Thoracic aorta (tissue), 2 donors: ENCODE results near the gene COL25A1. TPM values are rescaled to one million over a fixed set of nuclear protein-coding genes. Genes with fewer than 3 reads are reported as not detected.
"Not testable (repeated sequence)": the region's sequence is repeated elsewhere in the genome, so short reads cannot be mapped to it uniquely, and the experiment has no call there.

Experiments used
- ATAC-seq: fragments of 150-250 bp; one replicate; pipeline ENCODE4 v1.8.0; 2017; ENCODE audit warnings: low read depth; ENCODE audit not compliant: insufficient number of reproducible peaks, low FRiP score
- DNase-seq: peaks from one replicate; pipeline ENCODE4 v3.0.0-alpha.2; 2020; ENCODE audit warnings: low spot score
- H3K27ac ChIP-seq, 2 donors: fragments of 200-600 bp; sonication (generic); 1 replicate in 1 of 2; 2 replicates in 1 of 2; pipeline ENCODE4 v1.5.1; 2016; ENCODE audit warnings: mild to moderate bottlenecking in 2 of 2, moderate library complexity in 2 of 2
- H3K27me3 ChIP-seq: fragments of 200-600 bp; sonication (generic); replicated peaks from 2 replicates; pipeline ENCODE4 v1.6.0; 2016; ENCODE audit warnings: mild to moderate bottlenecking; ENCODE audit not compliant: insufficient read depth
- H3K36me3 ChIP-seq: fragments of 200-600 bp; sonication (generic); one replicate; pipeline ENCODE4 v1.5.1; 2016
- H3K4me1 ChIP-seq, 2 donors: fragments of 200-600 bp; sonication (generic); 1 replicate in 1 of 2; 2 replicates in 1 of 2; pipeline versions ENCODE4 v1.5.1 to v1.6.0; 2016; ENCODE audit warnings: low read depth in 2 of 2, mild to moderate bottlenecking in 1 of 2; ENCODE audit not compliant: control insufficient read depth in 1 of 2
- H3K4me3 ChIP-seq: fragments of 200-600 bp; sonication (generic); 2 replicates; pipeline ENCODE4 v1.5.1; 2016; ENCODE audit warnings: mild to moderate bottlenecking
- H3K9me3 ChIP-seq: fragments of 200-600 bp; sonication (generic); 2 replicates; pipeline ENCODE4 v1.5.1; 2016
- total RNA-seq, 2 donors: library from RNA; depleted of rRNA; stranded (reverse); fragments of >200 nt; gene quantifications; one replicate each; pipeline versions ENCODE4 v1.1.0 to v1.2.3, GENCODE V29; 2016
- TF ChIP-seq, protein P1 (sequence below): fragments of 200-600 bp; sonication (generic); IDR thresholded peaks from one replicate; pipeline ENCODE4 v1.5.1; 2019; ENCODE audit warnings: antibody characterized with exemption

Gene COL25A1
- total RNA-seq, 2 donors from 2014 or later, result 0.42 to 0.81 TPM

- H3K4me3 ChIP-seq, result no peak overlapping the region
- no peaks in the 10 kb centered on the region for H3K4me1 ChIP-seq
- TF ChIP-seq, protein P1, sequence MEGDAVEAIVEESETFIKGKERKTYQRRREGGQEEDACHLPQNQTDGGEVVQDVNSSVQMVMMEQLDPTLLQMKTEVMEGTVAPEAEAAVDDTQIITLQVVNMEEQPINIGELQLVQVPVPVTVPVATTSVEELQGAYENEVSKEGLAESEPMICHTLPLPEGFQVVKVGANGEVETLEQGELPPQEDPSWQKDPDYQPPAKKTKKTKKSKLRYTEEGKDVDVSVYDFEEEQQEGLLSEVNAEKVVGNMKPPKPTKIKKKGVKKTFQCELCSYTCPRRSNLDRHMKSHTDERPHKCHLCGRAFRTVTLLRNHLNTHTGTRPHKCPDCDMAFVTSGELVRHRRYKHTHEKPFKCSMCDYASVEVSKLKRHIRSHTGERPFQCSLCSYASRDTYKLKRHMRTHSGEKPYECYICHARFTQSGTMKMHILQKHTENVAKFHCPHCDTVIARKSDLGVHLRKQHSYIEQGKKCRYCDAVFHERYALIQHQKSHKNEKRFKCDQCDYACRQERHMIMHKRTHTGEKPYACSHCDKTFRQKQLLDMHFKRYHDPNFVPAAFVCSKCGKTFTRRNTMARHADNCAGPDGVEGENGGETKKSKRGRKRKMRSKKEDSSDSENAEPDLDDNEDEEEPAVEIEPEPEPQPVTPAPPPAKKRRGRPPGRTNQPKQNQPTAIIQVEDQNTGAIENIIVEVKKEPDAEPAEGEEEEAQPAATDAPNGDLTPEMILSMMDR, result no peak
- H3K36me3 ChIP-seq, result no peaks in the 10 kb centered on the region
- H3K27ac ChIP-seq, result no peak overlapping the region
- DNase-seq, result no peak
- no peak for ATAC-seq
- no peaks in the 10 kb centered on the region for H3K27me3 ChIP-seq
- no peaks in the 10 kb centered on the region for H3K9me3 ChIP-seq
Observed at GRCh38 chr4:109029987-109030386, 272.5 kb downstream of the COL25A1 start.

- Histone ChIP-seq H3K9me3 (peaks cover 1% of the 10 kb centered on the region), H3K27me3 (no peaks in the 10 kb centered on the region), H3K27ac (no peak overlapping the region), H3K4me3 (no peak overlapping the region), H3K4me1 (no peaks in the 10 kb centered on the region), H3K36me3 (no peaks in the 10 kb centered on the region)
- ATAC-seq, result no peak
- TF ChIP-seq, protein P1, result no peak
- DNase-seq, result no peak
Observed at GRCh38 chr4:109027016-109027500, 275.4 kb downstream of the COL25A1 start.

DNA sequence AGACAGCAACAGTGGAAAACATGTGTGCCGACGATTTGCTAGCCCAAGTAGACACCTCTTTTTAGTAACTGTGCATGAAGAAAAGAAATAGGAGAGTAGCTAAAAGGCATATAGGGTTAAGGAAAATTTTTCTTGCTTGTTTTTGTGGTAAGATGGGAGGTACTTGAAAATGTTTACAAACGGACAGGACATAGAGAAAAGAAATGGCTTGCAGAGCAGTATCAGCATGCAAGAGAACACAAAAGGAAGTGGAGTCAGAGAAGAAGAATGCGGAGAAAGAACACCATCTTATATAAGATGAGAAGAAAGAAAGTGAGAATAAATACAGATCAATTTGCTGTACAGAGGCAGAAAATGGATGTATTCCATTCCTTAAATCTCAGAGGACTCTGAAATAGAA lies 275.9 kb downstream of the COL25A1 start:
- ATAC-seq (no peak), DNase-seq (no peak)
- TF ChIP-seq, protein P1, result no peak
- Histone ChIP-seq H3K4me1 (no peaks in the 10 kb centered on the region), H3K4me3 (no peak overlapping the region), H3K9me3 (peaks cover 5% of the 10 kb centered on the region), H3K36me3 (no peaks in the 10 kb centered on the region), H3K27me3 (no peaks in the 10 kb centered on the region), H3K27ac (no peak overlapping the region)

DNA sequence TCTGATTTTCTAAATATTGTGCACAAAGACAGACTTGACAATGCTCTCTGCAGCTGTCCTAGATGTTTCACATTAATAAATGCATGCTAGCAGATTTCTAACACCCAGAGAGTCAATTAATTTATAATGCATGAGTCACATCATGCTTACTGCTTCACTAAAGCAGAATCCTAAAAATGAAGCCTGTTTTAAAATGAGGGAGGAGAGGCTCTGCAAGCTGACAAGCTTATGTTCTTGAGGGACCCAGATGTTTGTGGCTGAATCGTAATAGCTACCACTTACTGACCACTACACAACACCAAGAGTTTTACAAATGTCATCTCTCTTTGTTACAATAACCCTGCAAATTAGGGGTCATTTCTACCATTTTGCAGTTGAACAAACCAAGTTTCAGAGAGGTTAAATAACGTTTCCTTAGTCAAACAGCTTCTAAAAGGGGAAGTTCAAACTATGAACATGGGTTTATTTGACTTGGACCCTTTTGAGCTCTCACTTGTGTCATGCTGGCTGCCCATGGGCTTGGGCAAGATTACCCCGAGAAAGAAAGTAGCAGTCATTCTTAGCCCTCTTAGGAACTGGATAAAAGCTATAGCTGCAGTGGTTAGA lies 276.9 kb downstream of the COL25A1 start:
- ATAC-seq (no peak), DNase-seq (no peak)
- TF ChIP-seq, protein P1, result no peak
- Histone ChIP-seq H3K36me3 (no peaks in the 10 kb centered on the region), H3K4me3 (no peak overlapping the region), H3K4me1 (no peaks in the 10 kb centered on the region), H3K27me3 (no peaks in the 10 kb centered on the region), H3K27ac (no peak overlapping the region), H3K9me3 (peaks cover 5% of the 10 kb centered on the region)

- Histone ChIP-seq H3K27ac (no peak overlapping the region), H3K27me3 (no peaks in the 10 kb centered on the region), H3K36me3 (no peaks in the 10 kb centered on the region), H3K9me3 (peaks cover 5% of the 10 kb centered on the region), H3K4me3 (no peak overlapping the region), H3K4me1 (no peaks in the 10 kb centered on the region)
- DNase-seq (no peak), ATAC-seq (no peak)
- TF ChIP-seq, protein P1, result no peak
Observed at GRCh38 chr4:109022961-109023360, 279.5 kb downstream of the COL25A1 start.

GRCh38 chr4:109021630-109022029 lies 280.8 kb downstream of the COL25A1 start:
- H3K4me1 ChIP-seq, result not testable (repeated sequence)

More at GRCh38 chr4:109021630-109022029, 280.8 kb downstream of the COL25A1 start:
- not testable (repeated sequence) for H3K27ac ChIP-seq, H3K27me3 ChIP-seq, DNase-seq, H3K4me3 ChIP-seq, H3K36me3 ChIP-seq, H3K9me3 ChIP-seq, ATAC-seq
